CD1c-positive myeloid dendritic cell (primary cell): ENCODE measurements around the gene RNF141.
A peak's percentile ranks its signal among the peaks of the same experiment; 100 is the strongest.

Experiments
- DNase-seq: peaks from one replicate; pipeline ENCODE4 v3.0.0-alpha.2; 2016; ENCODE audit errors: extremely low spot score

RNF141 gene

DNA sequence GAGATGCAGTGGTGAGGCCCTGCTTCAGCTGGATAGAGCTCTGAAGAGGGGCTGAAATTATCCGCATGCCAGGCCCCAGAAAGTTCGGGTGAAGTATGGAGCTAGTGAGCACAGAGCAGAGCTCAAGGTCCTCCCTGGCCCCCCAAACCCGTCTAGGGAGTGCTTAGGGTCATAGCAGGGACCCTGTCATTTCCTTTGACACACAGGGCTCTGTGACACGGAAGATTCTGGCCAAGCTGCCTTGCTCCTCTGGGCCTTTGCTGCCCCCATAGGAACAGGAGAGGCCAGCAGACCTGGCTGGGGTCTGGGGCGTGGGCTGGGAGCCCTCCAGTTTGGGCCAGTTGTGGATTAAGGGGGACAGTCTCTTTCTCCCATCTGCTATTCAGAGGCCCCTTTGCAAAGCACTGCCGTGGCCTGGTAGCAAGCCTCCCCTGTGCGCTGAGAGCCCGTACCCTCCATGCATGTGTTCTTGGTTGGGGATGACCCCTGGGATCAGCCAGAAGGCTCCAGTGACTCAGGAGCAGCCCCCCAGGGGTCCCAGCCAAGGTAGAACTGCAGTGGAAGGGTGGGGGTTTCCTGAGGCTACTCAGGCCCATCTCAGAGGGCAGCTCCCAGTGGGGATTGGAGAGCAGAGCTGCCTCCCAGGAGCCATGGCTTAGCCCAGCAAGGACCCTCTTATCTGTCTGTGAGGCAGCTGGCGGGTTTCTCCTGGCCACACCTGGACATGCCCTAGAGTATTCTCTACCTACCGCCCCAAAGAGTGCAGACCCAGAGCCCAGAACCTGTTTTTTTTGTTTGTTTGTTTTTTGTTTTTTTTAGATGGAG is 42.3 kb downstream of the RNF141 start:
- DNase-seq = no peak

- no peak for DNase-seq
Observed at GRCh38 chr11:10498022-10498400, 43.0 kb downstream of the RNF141 start.

DNA sequence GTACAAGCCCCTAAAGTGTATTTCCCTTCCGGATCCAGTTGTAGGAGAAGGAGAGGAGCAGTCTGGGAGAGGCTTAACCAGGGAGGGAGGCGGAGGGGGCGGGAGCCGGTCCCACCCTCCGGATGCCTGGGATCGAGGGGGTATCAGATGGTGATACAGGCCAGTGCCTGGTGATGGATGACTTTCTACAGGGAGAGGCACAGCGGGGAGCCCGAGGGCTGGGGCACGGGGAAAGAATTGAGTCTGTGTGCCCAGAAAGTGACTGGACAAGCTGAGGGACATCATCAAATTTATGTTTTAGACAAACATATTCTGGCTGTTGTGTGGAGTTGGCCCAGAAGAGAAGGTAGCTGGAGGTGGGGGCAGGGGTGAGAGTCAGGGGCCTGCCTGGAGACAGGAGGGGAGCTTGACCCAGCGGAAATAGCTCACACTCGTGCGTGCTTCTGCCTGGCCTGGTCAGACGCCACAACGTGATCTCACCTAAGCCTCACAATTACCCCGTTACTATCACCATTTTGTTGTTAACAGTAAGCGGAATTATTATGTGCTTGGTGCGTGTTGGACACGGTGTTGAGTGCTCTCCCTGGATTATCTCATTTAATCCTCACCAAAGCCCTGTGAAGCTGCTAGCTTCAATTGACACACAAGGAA is 43.5 kb downstream of the RNF141 start:
- DNase-seq = no peak

DNA sequence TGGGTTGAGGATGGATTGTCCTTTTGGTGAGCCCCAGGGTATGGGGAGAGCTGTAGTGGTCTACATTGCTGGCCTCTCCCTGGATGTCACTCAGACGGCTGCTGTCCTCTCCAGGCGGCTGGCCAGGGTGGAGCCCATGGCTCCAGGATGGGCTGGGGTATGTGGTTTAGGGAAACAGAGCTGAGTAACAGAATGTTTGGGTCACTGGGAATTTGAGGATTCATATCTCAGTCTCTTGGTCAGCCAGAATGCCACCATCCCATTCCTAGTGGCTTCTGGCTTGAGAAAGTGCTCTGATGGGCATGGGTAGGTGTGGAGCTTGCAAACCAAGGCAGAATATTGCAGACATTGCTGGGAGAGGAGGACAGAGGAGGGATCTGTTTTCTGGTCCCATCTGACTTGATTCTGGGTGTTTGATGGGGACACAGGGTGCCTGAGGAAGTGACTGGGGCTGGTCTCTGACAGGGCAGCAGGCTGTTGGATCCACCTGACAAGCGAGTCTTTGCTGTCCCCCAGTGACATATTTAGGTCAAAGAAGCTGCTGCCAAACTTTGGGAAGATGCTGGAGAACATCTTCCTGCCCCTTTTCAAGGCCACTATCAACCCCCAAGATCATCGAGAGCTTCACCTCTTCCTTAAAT is 44.6 kb downstream of the RNF141 start:
- no peak for DNase-seq

DNA sequence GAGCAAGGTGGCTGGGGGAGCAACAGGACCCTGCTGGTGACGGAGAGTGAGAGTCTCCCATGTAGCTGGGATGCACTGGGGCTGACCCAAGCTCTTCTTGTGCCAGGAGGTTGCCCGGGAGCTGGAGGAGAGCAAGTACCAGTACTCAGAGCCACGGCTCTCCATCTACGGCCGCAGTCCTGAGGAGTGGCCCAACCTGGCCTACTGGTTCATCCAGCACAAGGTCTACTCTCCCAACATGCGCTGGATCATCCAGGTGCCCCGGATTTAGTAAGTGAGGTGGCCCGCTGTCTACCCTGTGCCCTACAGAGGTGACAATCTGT is 45.6 kb downstream of the RNF141 start:
- DNase-seq = no peak

- no peak for DNase-seq
Observed at GRCh38 chr11:10494636-10495463, 46.1 kb downstream of the RNF141 start.

DNA sequence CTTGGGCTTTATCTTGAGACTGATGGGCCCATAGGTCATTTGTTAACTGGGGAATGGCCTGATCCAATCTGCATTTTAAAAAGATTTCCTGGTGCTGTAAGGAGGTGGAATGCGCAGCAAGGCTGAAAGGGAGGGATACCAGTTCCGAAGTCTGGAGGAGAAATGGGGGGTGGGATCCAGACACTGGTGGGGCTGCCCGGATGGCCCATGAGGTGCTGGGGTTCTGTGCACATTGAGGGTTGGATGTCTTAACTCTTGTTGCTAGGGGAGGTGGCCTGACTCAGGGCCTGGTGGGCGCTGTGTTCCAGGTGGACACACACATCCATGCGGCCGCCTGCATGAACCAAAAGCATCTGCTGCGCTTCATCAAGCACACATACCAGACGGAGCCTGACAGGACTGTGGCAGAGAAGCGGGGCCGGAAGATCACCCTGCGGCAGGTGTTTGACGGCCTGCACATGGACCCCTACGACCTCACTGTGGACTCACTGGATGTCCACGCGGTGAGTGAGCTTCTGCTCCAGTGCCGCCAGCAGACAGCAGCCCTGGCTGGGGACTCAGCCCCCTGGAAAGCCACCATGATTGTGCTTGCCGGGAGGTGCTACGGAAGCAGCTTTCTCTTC is 47.8 kb downstream of the RNF141 start:
- no peak for DNase-seq

DNA sequence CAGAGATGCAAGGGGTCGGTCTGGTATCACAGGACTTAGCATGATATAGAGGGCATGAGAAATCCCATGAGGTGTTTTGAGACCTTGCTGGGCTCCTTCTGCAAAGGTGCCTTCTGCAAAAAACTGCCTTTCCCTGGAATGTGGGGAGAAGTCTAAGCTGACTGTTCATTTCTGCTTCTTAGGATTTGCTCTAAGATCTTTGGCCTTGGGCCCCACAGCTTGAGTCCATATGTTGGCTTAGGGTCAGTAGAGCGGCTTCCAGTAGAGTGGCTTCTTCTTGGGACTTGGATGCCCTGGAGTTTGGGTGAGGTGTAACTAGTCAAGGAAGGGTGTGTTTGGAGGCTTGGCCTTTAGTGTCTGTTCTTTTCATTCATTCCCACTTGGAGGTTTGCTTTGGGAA is 48.9 kb downstream of the RNF141 start:
- no peak for DNase-seq

DNA sequence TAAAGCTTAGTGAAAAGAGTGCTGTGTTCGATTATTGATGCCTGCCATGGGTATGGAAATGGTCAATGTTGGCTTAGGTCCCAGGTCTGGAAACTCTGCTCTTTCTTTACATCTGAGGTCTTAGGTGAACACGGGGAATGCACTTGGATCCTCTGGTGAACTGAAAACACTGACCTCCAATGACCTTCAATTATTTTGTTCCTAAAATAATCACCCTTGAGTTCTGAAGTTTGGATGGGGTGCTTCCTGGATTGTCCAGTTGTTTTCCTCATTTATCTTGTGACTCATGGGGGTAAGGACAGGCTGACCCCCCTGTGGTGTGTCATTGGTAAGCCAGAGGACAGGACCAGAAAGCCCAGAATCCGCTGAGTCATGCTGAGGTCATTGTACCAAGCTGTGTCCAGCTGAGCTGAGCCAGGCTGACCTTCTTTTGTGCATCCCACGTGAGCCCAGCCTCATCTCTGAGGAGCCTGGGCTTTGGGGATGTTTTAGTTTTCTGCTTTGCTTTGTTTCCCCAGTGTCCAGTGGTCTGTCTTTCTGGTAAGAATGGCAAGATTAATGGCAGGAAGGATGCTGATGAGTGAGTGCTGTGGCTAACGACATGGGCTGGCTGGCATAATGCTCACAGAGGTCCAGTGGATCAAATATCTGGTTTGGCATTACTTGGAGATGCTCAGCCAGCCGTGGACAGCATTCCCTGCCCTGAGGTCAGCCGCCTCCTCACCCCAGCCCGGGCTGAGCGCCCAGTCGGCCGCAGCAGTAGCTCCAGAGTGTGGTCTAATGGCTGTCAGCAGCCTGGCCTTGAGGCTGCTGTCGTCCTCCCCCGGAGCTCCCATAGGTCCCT is 50.4 kb downstream of the RNF141 start:
- peak; percentile 41 for DNase-seq

- no peak for DNase-seq
Observed at GRCh38 chr11:10490032-10490397, 51.0 kb downstream of the RNF141 start.

DNA sequence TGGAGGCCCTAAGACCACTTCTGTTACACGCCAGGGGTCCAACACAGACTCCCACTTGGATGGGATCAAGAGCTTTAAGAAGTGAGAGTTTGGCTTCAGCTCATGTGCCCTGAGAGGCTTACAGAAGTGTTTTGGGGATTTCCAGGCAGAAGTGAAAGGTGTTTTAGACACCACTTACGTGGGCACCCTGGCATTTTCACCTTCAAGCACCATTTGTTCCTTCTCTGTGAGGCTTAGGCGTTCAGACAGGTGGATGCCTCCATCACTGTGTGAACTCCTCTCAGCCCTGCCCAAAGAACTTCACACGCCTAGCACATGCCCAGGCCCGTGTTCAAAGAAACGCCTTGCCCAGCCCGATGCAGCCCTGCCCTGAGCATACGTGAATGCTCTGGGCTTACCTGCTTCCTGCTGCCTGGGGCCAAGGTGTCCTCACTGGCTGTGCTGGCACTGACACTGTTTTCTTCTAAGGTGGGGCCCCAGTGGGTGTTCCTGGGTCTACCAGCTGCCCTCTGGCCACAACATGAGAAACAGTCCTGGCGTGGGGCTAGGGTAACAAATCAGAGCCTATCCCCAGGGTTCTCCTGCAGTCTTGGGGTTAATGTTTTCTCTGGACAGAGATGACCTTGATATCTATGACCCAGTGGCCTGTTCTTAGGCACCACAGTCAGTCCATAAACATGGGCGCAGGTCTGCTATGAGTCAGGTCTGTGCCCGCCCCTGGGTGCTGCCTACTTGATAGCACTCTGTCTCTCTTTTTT is 51.9 kb downstream of the RNF141 start:
- peak; percentile 8 for DNase-seq

DNA sequence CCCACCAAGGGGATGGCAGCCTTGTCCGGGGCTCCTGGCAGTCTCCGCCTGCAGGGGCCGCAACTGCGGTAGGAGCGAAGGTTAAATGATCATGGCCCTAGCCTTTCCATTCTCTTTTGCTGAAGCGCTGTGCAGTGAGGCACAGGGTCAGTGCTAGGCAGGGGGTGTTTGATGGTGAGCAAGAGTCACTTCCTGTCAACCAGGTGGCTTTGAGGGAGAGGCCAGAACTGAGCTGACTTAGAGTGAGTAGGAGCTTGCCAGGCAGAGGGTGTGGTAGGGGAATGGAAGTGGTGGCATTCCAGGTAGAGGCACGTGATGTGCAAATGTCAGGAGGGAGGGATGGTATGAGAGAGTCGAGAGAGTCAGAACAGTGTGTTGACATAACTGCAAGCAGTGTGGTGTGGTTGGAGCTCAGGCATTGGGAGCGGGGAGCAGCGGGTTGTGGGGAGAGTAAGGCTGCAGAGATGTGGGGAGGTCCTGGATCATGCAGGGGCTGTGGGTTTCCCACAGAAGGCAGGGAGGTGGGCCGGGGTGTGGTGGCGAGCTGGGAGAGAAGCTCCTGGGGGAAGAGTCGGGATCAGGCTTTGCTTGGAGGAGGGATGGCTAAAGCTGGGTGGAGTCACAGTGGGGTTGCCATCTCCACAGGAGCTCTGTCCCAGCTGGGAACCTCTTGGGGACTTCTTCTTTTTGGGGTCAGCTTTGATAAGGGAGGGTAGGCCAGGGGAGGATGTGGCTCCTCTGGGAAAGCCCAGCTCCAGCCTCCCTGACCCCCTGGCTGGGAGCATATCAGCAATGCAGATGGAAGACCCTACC is 52.7 kb downstream of the RNF141 start:
- no peak for DNase-seq

DNA sequence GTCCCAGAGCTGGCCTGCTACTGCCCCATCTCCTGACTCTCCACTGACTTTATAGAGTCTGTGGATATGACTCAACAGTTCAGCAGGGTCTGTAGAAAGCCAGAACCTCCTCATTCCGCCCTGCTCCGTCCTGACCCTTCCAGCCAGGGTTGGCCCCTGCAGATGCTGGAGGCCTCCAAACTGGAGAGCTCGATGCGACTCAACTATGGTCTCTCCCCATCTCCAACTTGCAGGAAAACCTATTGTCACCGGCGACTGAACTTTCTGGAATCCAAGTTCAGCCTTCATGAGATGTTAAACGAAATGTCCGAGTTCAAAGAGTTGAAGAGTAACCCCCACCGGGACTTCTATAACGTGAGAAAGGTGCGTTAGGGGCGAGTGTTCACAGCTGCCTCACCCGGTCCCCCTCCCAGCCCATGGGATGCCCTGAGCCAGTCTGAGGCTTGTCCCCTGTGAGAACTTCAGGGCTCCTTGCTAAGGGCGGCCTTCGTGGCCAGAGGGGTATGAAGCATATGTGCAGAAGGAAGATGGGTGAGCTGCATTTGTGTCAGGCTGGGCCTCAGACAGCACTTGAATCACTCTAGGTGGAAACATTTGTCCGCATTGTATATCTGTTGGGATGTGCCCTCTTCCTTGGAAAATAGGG is 53.9 kb downstream of the RNF141 start:
- no peak for DNase-seq

- DNase-seq = no peak
Observed at GRCh38 chr11:10486161-10486840, 54.7 kb downstream of the RNF141 start.

- DNase-seq = no peak
Observed at GRCh38 chr11:10485646-10486045, 55.3 kb downstream of the RNF141 start.

GRCh38 chr11:10484461-10485180 is 56.4 kb downstream of the RNF141 start:
- DNase-seq = no peak

GRCh38 chr11:10483584-10483983 is 57.4 kb downstream of the RNF141 start:
- DNase-seq = no peak

GRCh38 chr11:10483174-10483573 is 57.8 kb downstream of the RNF141 start:
- DNase-seq = no peak
